ENCODE results near the gene DLL1.

- TF ChIP-seq CTCF (IDR thresholded peaks at IDR 0.05; ENCODE audit: low read length) (no peak), EZH2phosphoT487 (IDR thresholded peaks at IDR 0.05; ENCODE audit: low read length) (no peak)
Measured at GRCh38 chr6:170253226-170253909, 37.5 kb downstream of the DLL1 start.

Measured in MM.1S (cell line).